Measurements from ENCODE around the gene CORO6. TPM values are rescaled to one million over a fixed set of nuclear protein-coding genes. Genes with fewer than 3 reads are reported as not detected.

Gene CORO6
- 1.0 and 22.2 TPM in 2 replicates for total RNA-seq

GRCh38 chr17:29622337-29623282 is at the start of gene CORO6:
Gene CORO6, minus strand, starts transcription at chr17:29622912. Its CDS starts 1,491 bp downstream, at chr17:29621421.

GRCh38 chr17:29592850-29593551 is 29.7 kb downstream of the CORO6 start, which contains the start of gene ANKRD13B:
Gene ANKRD13B, plus strand, starts transcription at chr17:29593132. Its CDS starts 490 bp downstream, at chr17:29593622.

GRCh38 chr17:29589524-29590410 is 32.9 kb downstream of the CORO6 start, which contains the start of gene GIT1:
Gene GIT1, minus strand, starts transcription at chr17:29589648. Its CDS starts 270 bp downstream, at chr17:29589378.

GRCh38 chr17:29568331-29569244 is 54.1 kb downstream of the CORO6 start, which contains the start of gene TP53I13:
Gene TP53I13, plus strand, starts transcription at chr17:29568701. Its CDS starts 58 bp downstream, at chr17:29568759.

GRCh38 chr17:29566473-29567303 is 56.0 kb downstream of the CORO6 start, which contains the start of gene ABHD15:
Gene ABHD15, minus strand, starts transcription at chr17:29567037. Its CDS starts 71 bp downstream, at chr17:29566966.

Other genes starting within 250 kb of the CORO6 start
- 28.3 and 54.4 TPM in 2 replicates for gene TAOK1, start 232.5 kb downstream of the CORO6 start, total RNA-seq
- 6.1 and 6.7 TPM in 2 replicates for gene ABHD15, start 55.9 kb downstream of the CORO6 start, total RNA-seq
- 35.9 and 80.0 TPM in 2 replicates for gene TP53I13, start 54.2 kb downstream of the CORO6 start, total RNA-seq
- 19.4 and 20.2 TPM in 2 replicates for gene GIT1, start 33.3 kb downstream of the CORO6 start, total RNA-seq
- gene ANKRD13B, start 29.8 kb downstream of the CORO6 start, total RNA-seq, result 5.0 and 8.1 TPM in 2 replicates

Data from epithelial cell of alveolus of lung (primary cell).